ENCODE results near the gene TRMO. TPM values are rescaled to one million over a fixed set of nuclear protein-coding genes. Genes with fewer than 3 reads are reported as not detected.

TRMO gene
- total RNA-seq, 4 donors from 2014 or later = 10.5 to 23.4 (median 15.7) TPM

GRCh38 chr9:97874624-97875023, 47.7 kb downstream of the TRMO start:
- no peaks in the 10 kb centered on the region for H3K9me3 ChIP-seq
- intact Hi-C loops (cut with DNase I; ENCODE audit: low total_unique reads) = no loop called here
- in situ Hi-C loops (cut with MboI; ENCODE audit: low sequenced_read_pairs in 4 of 4) = loop anchor here in 1 of 4 donors (25.0 kb wide), 1 partner anchor 437 kb away; no protein-coding TSS in a partner anchor
- no peak overlapping the region for H3K4me3 ChIP-seq
- DNase-seq = no peak
- no peaks in the 10 kb centered on the region for H3K27me3 ChIP-seq
- no peak overlapping the region for H3K27ac ChIP-seq
- no peaks in the 10 kb centered on the region for H3K36me3 ChIP-seq
- H3K4me1 ChIP-seq = peaks cover 0 to 3% of the 10 kb centered on the region in 2 donors
- no peak for ATAC-seq
- TF ChIP-seq POLR2A (IDR thresholded peaks at IDR 0.05) (no peak), CTCF (IDR thresholded peaks at IDR 0.05 in 4 of 5, conservative IDR thresholded peaks at IDR 0.05 in 1 of 5) (no peak)

- intact Hi-C loops (cut with DNase I; ENCODE audit: low total_unique reads) = no loop called here
- H3K9me3 ChIP-seq = no peaks in the 10 kb centered on the region
- in situ Hi-C loops (cut with MboI; ENCODE audit: low sequenced_read_pairs in 4 of 4) = no loop called here
- DNase-seq = no peak
- peaks cover 0 to 2% (median 0%) of the 10 kb centered on the region in 3 donors for H3K27me3 ChIP-seq
- H3K4me1 ChIP-seq = peaks cover 0 to 3% of the 10 kb centered on the region in 2 donors
- no peak overlapping the region for H3K27ac ChIP-seq
- ATAC-seq = no peak
- H3K4me3 ChIP-seq = no peak overlapping the region
- no peaks in the 10 kb centered on the region for H3K36me3 ChIP-seq
- TF ChIP-seq POLR2A (IDR thresholded peaks at IDR 0.05) (no peak), CTCF (IDR thresholded peaks at IDR 0.05 in 4 of 5, conservative IDR thresholded peaks at IDR 0.05 in 1 of 5) (no peak)
Observed at GRCh38 chr9:97873882-97874281, 48.4 kb downstream of the TRMO start.

- Histone ChIP-seq H3K4me1 (peaks cover 0 to 3% of the 10 kb centered on the region in 2 donors), H3K9me3 (no peaks in the 10 kb centered on the region), H3K27ac (no peak overlapping the region), H3K4me3 (no peak overlapping the region), H3K27me3 (peaks cover 0 to 6% (median 0%) of the 10 kb centered on the region in 3 donors), H3K36me3 (no peaks in the 10 kb centered on the region)
- ATAC-seq (no peak), DNase-seq (no peak)
- intact Hi-C loops (cut with DNase I; ENCODE audit: low total_unique reads) = no loop called here
- in situ Hi-C loops (cut with MboI; ENCODE audit: low sequenced_read_pairs in 4 of 4) = no loop called here
- TF ChIP-seq POLR2A (IDR thresholded peaks at IDR 0.05) (no peak), CTCF (IDR thresholded peaks at IDR 0.05 in 4 of 5, conservative IDR thresholded peaks at IDR 0.05 in 1 of 5) (no peak)
Observed at GRCh38 chr9:97873425-97873824, 48.9 kb downstream of the TRMO start.

- intact Hi-C loops (cut with DNase I; ENCODE audit: low total_unique reads) (no loop called here), in situ Hi-C loops (cut with MboI; ENCODE audit: low sequenced_read_pairs in 4 of 4) (no loop called here)
- H3K4me3 ChIP-seq = no peak overlapping the region
- peaks cover 0 to 14% (median 11%) of the 10 kb centered on the region in 3 donors for H3K27me3 ChIP-seq
- no peaks in the 10 kb centered on the region for H3K4me1 ChIP-seq
- H3K27ac ChIP-seq = no peak overlapping the region
- ATAC-seq = no peak
- no peak for DNase-seq
- TF ChIP-seq POLR2A (IDR thresholded peaks at IDR 0.05) (no peak), CTCF (IDR thresholded peaks at IDR 0.05 in 4 of 5, conservative IDR thresholded peaks at IDR 0.05 in 1 of 5) (no peak)
- H3K36me3 ChIP-seq = no peaks in the 10 kb centered on the region
- H3K9me3 ChIP-seq = peaks cover 0 to 9% (median 0%) of the 10 kb centered on the region in 3 donors
Observed at GRCh38 chr9:97868859-97869258, 53.4 kb downstream of the TRMO start.

- TF ChIP-seq CTCF (IDR thresholded peaks at IDR 0.05 in 4 of 5, conservative IDR thresholded peaks at IDR 0.05 in 1 of 5) (no peak), POLR2A (IDR thresholded peaks at IDR 0.05) (no peak)
- Histone ChIP-seq H3K36me3 (no peaks in the 10 kb centered on the region), H3K9me3 (peaks cover 0 to 9% (median 0%) of the 10 kb centered on the region in 3 donors), H3K4me3 (no peak overlapping the region), H3K4me1 (no peaks in the 10 kb centered on the region), H3K27me3 (peaks cover under 1 to 32% (median 15%) of the 10 kb centered on the region in 3 donors), H3K27ac (no peak overlapping the region)
- ATAC-seq = no peak
- in situ Hi-C loops (cut with MboI; ENCODE audit: low sequenced_read_pairs in 4 of 4) (no loop called here), intact Hi-C loops (cut with DNase I; ENCODE audit: low total_unique reads) (no loop called here)
- DNase-seq = no peak
Observed at GRCh38 chr9:97866848-97867247, 55.5 kb downstream of the TRMO start.

All from gastrocnemius medialis (tissue), 4 donors.